DMS53 (cell line): ENCODE measurements around the gene POU6F2.

Experiments used
- DNase-seq: peaks from one replicate; lab custom pipeline; 2025; lab: John Stamatoyannopoulos, UW

The POU6F2 gene

GRCh38 chr7:39001595-39001994 lies 23.9 kb downstream of the POU6F2 start:
- no peak for DNase-seq

- DNase-seq, result no peak
Measured at GRCh38 chr7:39002755-39003154, 25.0 kb downstream of the POU6F2 start.

GRCh38 chr7:39005036-39005435 lies 27.3 kb downstream of the POU6F2 start:
- DNase-seq, result no peak

- no peak for DNase-seq
Measured at GRCh38 chr7:39005461-39005860, 27.8 kb downstream of the POU6F2 start.

GRCh38 chr7:39013049-39013939 lies 35.6 kb downstream of the POU6F2 start:
- peak; percentile 73 for DNase-seq

- peak; percentile 96 for DNase-seq
Measured at GRCh38 chr7:39016609-39017008, 38.9 kb downstream of the POU6F2 start.

GRCh38 chr7:39017369-39017915 lies 39.7 kb downstream of the POU6F2 start:
- peak; percentile 47 for DNase-seq

GRCh38 chr7:39022796-39023195 lies 45.1 kb downstream of the POU6F2 start:
- DNase-seq, result no peak

GRCh38 chr7:39027491-39027890 lies 49.8 kb downstream of the POU6F2 start:
- DNase-seq, result no peak

GRCh38 chr7:39033885-39034624 lies 56.3 kb downstream of the POU6F2 start:
- no peak for DNase-seq

GRCh38 chr7:39035156-39035555 lies 57.4 kb downstream of the POU6F2 start:
- DNase-seq, result no peak

- DNase-seq, result no peak
Measured at GRCh38 chr7:39035903-39036302, 58.2 kb downstream of the POU6F2 start.

GRCh38 chr7:39042670-39043069 lies 65.0 kb downstream of the POU6F2 start:
- DNase-seq, result peak; percentile 12

GRCh38 chr7:39043531-39043930 lies 65.8 kb downstream of the POU6F2 start:
- DNase-seq, result no peak

- DNase-seq, result no peak
Measured at GRCh38 chr7:39044489-39044888, 66.8 kb downstream of the POU6F2 start.

GRCh38 chr7:39045231-39045630 lies 67.5 kb downstream of the POU6F2 start:
- DNase-seq, result no peak

- peak; percentile 73 for DNase-seq
Measured at GRCh38 chr7:39051279-39051678, 73.6 kb downstream of the POU6F2 start.

- peak; percentile 98 for DNase-seq
Measured at GRCh38 chr7:39051707-39052106, 74.0 kb downstream of the POU6F2 start.

GRCh38 chr7:39054731-39055130 lies 77.0 kb downstream of the POU6F2 start:
- peak; percentile 54 for DNase-seq

GRCh38 chr7:39056153-39056552 lies 78.4 kb downstream of the POU6F2 start:
- DNase-seq, result no peak

- no peak for DNase-seq
Measured at GRCh38 chr7:39062811-39063210, 85.1 kb downstream of the POU6F2 start.

GRCh38 chr7:39069031-39069430 lies 91.3 kb downstream of the POU6F2 start:
- DNase-seq, result no peak
